SU-DHL-6 (cell line): ENCODE results near the gene PRADC1.

Source experiments
- H2AFZ ChIP-seq: fragments of 200-600 bp; sonication (generic); 2 replicates; pipeline ENCODE4 v1.6.1; 2014; ENCODE audit warnings: low read depth, mild to moderate bottlenecking, moderate library complexity, mixed read lengths, antibody characterized with exemption, low read length; ENCODE audit not compliant: severe bottlenecking
- H3F3A ChIP-seq: fragments of 200-600 bp; shearing (Covaris generic); 2 replicates; pipeline ENCODE4 v1.6.0; 2016; ENCODE audit warnings: antibody characterized with exemption, mild to moderate bottlenecking; ENCODE audit not compliant: insufficient read depth
- H3K27ac ChIP-seq: fragments of 200-600 bp; sonication (generic); 2 replicates; pipeline ENCODE4 v1.5.1; 2016; ENCODE audit warnings: low read depth, mild to moderate bottlenecking, low read length, moderate library complexity, mixed read lengths
- H3K27me3 ChIP-seq: fragments of 200-600 bp; sonication (generic), shearing (Covaris generic); 2 replicates; pipeline ENCODE4 v1.6.0; 2014; ENCODE audit warnings: mild to moderate bottlenecking, low read length
- H3K36me3 ChIP-seq: fragments of 200-600 bp; sonication (generic); 2 replicates; pipeline ENCODE4 v1.6.1; 2014; ENCODE audit warnings: mild to moderate bottlenecking, low read length, mixed read lengths
- H3K4me2 ChIP-seq: fragments of 300-600, 200-600 bp; shearing (Covaris generic), sonication (generic); 2 replicates; pipeline ENCODE4 v1.6.0; 2014; ENCODE audit warnings: low read length, low read depth, mild to moderate bottlenecking; ENCODE audit not compliant: poor library complexity, severe bottlenecking
- H3K4me3 ChIP-seq: fragments of 200-600 bp; sonication (generic); 2 replicates; pipeline ENCODE4 v1.5.1; 2014; ENCODE audit warnings: antibody characterized with exemption, low read length, mild to moderate bottlenecking, mixed read lengths; ENCODE audit not compliant: insufficient read depth, poor library complexity, severe bottlenecking
- H3K79me2 ChIP-seq: fragments of 200-600 bp; sonication (generic); 2 replicates; pipeline ENCODE4 v1.6.1; 2014; ENCODE audit warnings: mild to moderate bottlenecking, low read length, moderate library complexity; ENCODE audit not compliant: insufficient read depth
- H3K9ac ChIP-seq: fragments of 200-600 bp; sonication (generic); 2 replicates; pipeline ENCODE4 v1.7.0; 2014; ENCODE audit warnings: mild to moderate bottlenecking, low read length
- H3K9me2 ChIP-seq: fragments of 200-600 bp; sonication (generic); replicated peaks from 2 replicates; pipeline ENCODE4 v1.6.1; 2014; ENCODE audit warnings: low read length; ENCODE audit not compliant: insufficient read depth
- H3K9me3 ChIP-seq: fragments of 200-600 bp; sonication (generic); 2 replicates; pipeline ENCODE4 v1.6.1; 2014; ENCODE audit warnings: low read length, mixed read lengths; ENCODE audit not compliant: insufficient read depth
- H4K20me1 ChIP-seq: fragments of 200-600 bp; sonication (generic); 2 replicates; pipeline ENCODE4 v1.6.1; 2014; ENCODE audit warnings: low read depth, mild to moderate bottlenecking, antibody characterized with exemption, low read length, moderate library complexity, mixed read lengths
- EZH2phosphoT487 ChIP-seq: fragments of 200-600 bp; sonication (generic), shearing (Covaris generic); conservative IDR thresholded peaks from 2 replicates; pipeline ENCODE4 v1.6.1; 2018; ENCODE audit warnings: mild to moderate bottlenecking, antibody characterized with exemption, low read length, moderate library complexity, mixed read lengths
- TF ChIP-seq, protein P1 (sequence below): fragments of 200-600 bp; sonication (generic); IDR thresholded peaks from one replicate; pipeline ENCODE4 v1.5.1; 2017; ENCODE audit warnings: antibody characterized with exemption, mild to moderate bottlenecking, low read length, moderate library complexity; ENCODE audit not compliant: insufficient read depth, poor library complexity, severe bottlenecking

PRADC1 gene

DNA sequence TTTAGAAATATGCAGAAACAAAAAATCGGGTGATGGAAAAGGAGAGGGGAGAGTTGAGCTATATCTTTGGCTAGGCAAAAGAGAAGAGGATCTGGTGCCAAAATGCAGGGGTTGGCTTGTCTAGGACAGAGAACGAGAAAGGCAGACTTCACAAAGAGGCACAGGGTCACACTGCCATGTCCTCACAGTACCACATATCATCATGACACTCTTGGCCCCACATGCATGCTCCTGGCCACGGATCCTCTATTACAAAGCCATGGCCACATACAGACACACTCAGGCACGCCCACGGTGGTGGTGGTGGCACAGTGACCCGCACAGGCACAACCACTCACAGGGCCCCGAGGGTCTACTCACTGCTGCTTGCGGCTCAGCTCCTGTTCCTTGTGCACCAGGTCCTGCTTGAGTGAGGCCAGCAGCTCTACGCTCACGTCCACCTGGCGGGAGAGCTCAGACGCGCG is 35.4 kb upstream of the PRADC1 start:
- H3F3A ChIP-seq, result peaks cover 4% of the 10 kb centered on the region; the same call in 1 of the 2 replicates
- TF ChIP-seq EZH2phosphoT487, result no peak
- TF ChIP-seq, protein P1, sequence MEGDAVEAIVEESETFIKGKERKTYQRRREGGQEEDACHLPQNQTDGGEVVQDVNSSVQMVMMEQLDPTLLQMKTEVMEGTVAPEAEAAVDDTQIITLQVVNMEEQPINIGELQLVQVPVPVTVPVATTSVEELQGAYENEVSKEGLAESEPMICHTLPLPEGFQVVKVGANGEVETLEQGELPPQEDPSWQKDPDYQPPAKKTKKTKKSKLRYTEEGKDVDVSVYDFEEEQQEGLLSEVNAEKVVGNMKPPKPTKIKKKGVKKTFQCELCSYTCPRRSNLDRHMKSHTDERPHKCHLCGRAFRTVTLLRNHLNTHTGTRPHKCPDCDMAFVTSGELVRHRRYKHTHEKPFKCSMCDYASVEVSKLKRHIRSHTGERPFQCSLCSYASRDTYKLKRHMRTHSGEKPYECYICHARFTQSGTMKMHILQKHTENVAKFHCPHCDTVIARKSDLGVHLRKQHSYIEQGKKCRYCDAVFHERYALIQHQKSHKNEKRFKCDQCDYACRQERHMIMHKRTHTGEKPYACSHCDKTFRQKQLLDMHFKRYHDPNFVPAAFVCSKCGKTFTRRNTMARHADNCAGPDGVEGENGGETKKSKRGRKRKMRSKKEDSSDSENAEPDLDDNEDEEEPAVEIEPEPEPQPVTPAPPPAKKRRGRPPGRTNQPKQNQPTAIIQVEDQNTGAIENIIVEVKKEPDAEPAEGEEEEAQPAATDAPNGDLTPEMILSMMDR, result no peak
- no peaks in the 10 kb centered on the region for H3K9me2 ChIP-seq
- H3K9ac ChIP-seq, result no peak overlapping the region
- H4K20me1 ChIP-seq, result no peaks in the 10 kb centered on the region; the same call in 1 of the 2 replicates
- H3K27me3 ChIP-seq, result no peaks in the 10 kb centered on the region
- no peak overlapping the region for H3K4me3 ChIP-seq
- no peak overlapping the region for H3K27ac ChIP-seq
- no peaks in the 10 kb centered on the region for H3K9me3 ChIP-seq
- peaks cover 25% of the 10 kb centered on the region for H3K79me2 ChIP-seq
- H3K36me3 ChIP-seq, result no peaks in the 10 kb centered on the region
- no peak overlapping the region for H2AFZ ChIP-seq
- H3K4me2 ChIP-seq, result no peak overlapping the region

DNA sequence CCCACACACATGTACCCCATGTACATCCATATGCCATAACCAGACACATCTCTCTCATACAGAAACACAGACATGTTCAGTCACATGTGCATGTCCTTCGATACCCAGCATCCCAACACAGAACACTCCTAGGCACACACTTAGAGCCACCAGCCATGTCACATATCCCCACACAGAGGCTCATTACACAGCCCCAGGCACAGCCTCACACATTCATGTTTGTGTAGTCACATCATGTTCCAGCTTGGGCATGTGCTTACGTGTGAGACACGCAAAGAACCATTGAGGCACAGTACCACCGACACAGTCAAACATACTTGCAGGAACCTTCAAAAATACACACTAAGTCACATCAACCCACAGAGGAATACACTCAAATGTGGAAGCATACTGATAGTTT is 34.0 kb upstream of the PRADC1 start:
- TF ChIP-seq EZH2phosphoT487, result no peak
- TF ChIP-seq, protein P1, result no peak
- H4K20me1 ChIP-seq, result no peaks in the 10 kb centered on the region; the same call in 1 of the 2 replicates
- no peak overlapping the region for H3K9ac ChIP-seq

DNA sequence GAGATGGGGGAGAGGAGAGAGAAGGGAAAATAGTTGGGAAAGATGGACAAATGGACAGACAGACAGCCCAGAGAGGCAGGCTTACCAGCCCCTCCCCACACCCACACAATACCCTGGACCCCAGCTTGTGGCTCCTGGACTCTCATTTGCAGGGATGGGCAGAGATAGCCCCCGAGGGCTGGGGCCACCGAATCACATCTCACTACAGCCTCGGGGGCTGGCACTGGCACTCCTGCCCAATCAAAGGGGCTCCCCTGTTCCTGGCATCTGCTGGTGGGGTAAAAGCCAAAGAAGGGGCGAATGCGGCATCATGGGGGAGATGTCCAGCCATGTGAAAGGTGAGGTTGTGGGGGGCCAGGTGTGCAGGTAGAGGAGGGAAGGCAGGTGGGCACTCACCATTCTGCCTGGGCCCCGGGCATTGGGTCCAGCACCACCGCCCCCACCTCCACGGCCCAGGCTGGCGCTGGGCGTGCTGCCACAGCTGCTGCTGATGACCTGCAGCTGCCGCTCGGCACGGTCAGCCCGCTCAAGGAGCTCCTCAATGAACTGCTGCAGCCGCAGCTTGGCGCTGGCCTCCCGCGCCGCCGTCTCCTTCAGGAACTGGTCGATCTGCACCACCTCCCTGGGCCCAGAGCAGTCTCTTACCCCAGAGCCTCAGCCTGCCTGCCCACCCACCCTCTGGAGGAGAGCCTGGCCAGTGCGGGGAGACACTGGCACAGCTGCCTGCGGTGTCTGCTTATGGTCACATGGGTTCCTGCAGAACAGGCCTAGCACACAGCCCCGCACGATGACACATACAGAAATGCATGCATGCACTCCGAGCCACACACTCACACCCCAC is 33.2 kb upstream of the PRADC1 start:
- Histone ChIP-seq H3K9me3 (no peaks in the 10 kb centered on the region), H3K9ac (no peak overlapping the region), H3K27me3 (no peaks in the 10 kb centered on the region), H3K27ac (no peak overlapping the region), H3K4me3 (no peak overlapping the region), H3K4me2 (no peak overlapping the region), H3K9me2 (no peaks in the 10 kb centered on the region), H2AFZ (no peak overlapping the region), H3F3A (peaks cover 3% of the 10 kb centered on the region; the same call in 1 of the 2 replicates), H4K20me1 (no peaks in the 10 kb centered on the region; the same call in 1 of the 2 replicates), H3K79me2 (peaks cover 22% of the 10 kb centered on the region; the same call in 1 of the 2 replicates), H3K36me3 (no peaks in the 10 kb centered on the region)
- TF ChIP-seq EZH2phosphoT487, result no peak
- TF ChIP-seq, protein P1, result no peak

More for the DNA sequence above, 34.0 kb upstream of the PRADC1 start:
- no peak overlapping the region for H3K4me3 ChIP-seq
- no peaks in the 10 kb centered on the region for H3K36me3 ChIP-seq
- no peaks in the 10 kb centered on the region for H3K9me3 ChIP-seq
- H3F3A ChIP-seq, result peaks cover 4% of the 10 kb centered on the region; the same call in 1 of the 2 replicates
- H3K79me2 ChIP-seq, result peaks cover 22% of the 10 kb centered on the region; the same call in 1 of the 2 replicates
- H3K27ac ChIP-seq, result no peak overlapping the region
- H3K4me2 ChIP-seq, result no peak overlapping the region
- no peaks in the 10 kb centered on the region for H3K9me2 ChIP-seq
- no peak overlapping the region for H2AFZ ChIP-seq
- no peaks in the 10 kb centered on the region for H3K27me3 ChIP-seq
